CD14-positive monocyte (primary cell): ENCODE results near the gene CREBL2. TPM values are rescaled to one million over a fixed set of nuclear protein-coding genes. Genes with fewer than 3 reads are reported as not detected.

ENCODE experiments used
- DNase-seq, 3 donors: peaks; one replicate each; pipeline ENCODE4 v3.0.0-alpha.2; 2011 to 2022
- H2AFZ ChIP-seq: 2 replicates; pipeline ENCODE4 v1.6.0; 2012; ENCODE audit warnings: mild to moderate bottlenecking, low read depth, low read length, inconsistent platforms; ENCODE audit not compliant: insufficient read depth, poor library complexity, severe bottlenecking
- H3K27ac ChIP-seq, 2 donors: 1 replicate in 1 of 2; 2 replicates in 1 of 2; pipeline ENCODE4 v1.5.1; 2012 to 2013; ENCODE audit warnings: low read length in 2 of 2, control low read depth in 1 of 2, inconsistent platforms in 1 of 2, low read depth in 1 of 2, mild to moderate bottlenecking in 1 of 2
- H3K27me3 ChIP-seq, 2 donors: one replicate each; pipeline versions ENCODE4 v1.6.0 to v1.6.1; 2011 to 2013; ENCODE audit warnings: low read length in 2 of 2; ENCODE audit not compliant: control insufficient read depth in 2 of 2, insufficient read depth in 2 of 2
- H3K36me3 ChIP-seq, 2 donors: replicated peaks in 1 of 2; 1 replicate in 1 of 2; 2 replicates in 1 of 2; pipeline versions ENCODE4 v1.5.1 to v1.6.1; 2012 to 2013; ENCODE audit warnings: low read length in 2 of 2, control low read depth in 1 of 2, inconsistent platforms in 1 of 2, mild to moderate bottlenecking in 1 of 2; ENCODE audit not compliant: insufficient read depth in 2 of 2, control insufficient read depth in 1 of 2
- H3K4me1 ChIP-seq, 2 donors: 1 replicate in 1 of 2; 2 replicates in 1 of 2; pipeline versions ENCODE4 v1.5.1 to v1.6.1; 2012 to 2013; ENCODE audit warnings: low read length in 2 of 2, control low read depth in 1 of 2, inconsistent platforms in 1 of 2, mild to moderate bottlenecking in 1 of 2, moderate library complexity in 1 of 2; ENCODE audit not compliant: insufficient read depth in 2 of 2, control insufficient read depth in 1 of 2
- H3K4me2 ChIP-seq: replicated peaks from 2 replicates; pipeline ENCODE3; 2012; ENCODE audit warnings: low read length, moderate library complexity, mild to moderate bottlenecking; ENCODE audit not compliant: poor library complexity, severe bottlenecking; ENCODE audit errors: extremely low read depth
- H3K4me3 ChIP-seq, 3 experiments: fragments of 200-600 bp in 1 of 3; sonication (generic) in 1 of 3; replicated peaks in 1 of 3; 1 replicate in 2 of 3; 2 replicates in 1 of 3; pipeline ENCODE4 v1.5.1; 2011 to 2013; ENCODE audit warnings: low read length in 3 of 3, mild to moderate bottlenecking in 3 of 3, control low read depth in 2 of 3, low read depth in 2 of 3, inconsistent platforms in 1 of 3, moderate library complexity in 1 of 3
- H3K79me2 ChIP-seq: 2 replicates; pipeline ENCODE4 v1.6.0; 2012; ENCODE audit warnings: mild to moderate bottlenecking, control low read depth, inconsistent platforms, low read length, moderate library complexity; ENCODE audit not compliant: insufficient read depth
- H3K9ac ChIP-seq: 2 replicates; pipeline ENCODE4 v1.6.0; 2017; ENCODE audit warnings: low read length, mild to moderate bottlenecking; ENCODE audit not compliant: insufficient read depth, poor library complexity, severe bottlenecking
- H3K9me3 ChIP-seq, 2 donors: replicated peaks in 1 of 2; 1 replicate in 1 of 2; 2 replicates in 1 of 2; pipeline versions ENCODE4 v1.5.1 to v1.6.1; 2012 to 2013; ENCODE audit warnings: low read length in 2 of 2, control low read depth in 1 of 2; ENCODE audit not compliant: control insufficient read depth in 1 of 2, insufficient read depth in 1 of 2
- H4K20me1 ChIP-seq: 2 replicates; pipeline ENCODE4 v1.6.0; 2012; ENCODE audit warnings: mild to moderate bottlenecking, low read length, control low read depth, moderate library complexity; ENCODE audit not compliant: insufficient read depth
- H3K27ac Mint-ChIP-seq, 7 donors: one replicate each; pipeline ENCODE4 v1.8.0; 2020; ENCODE audit warnings: mild to moderate bottlenecking in 7 of 7, mixed read lengths in 7 of 7, moderate library complexity in 6 of 7, inconsistent platforms in 2 of 7
- H3K27me3 Mint-ChIP-seq, 3 donors: one replicate each; pipeline ENCODE4 v1.8.0; 2021 to 2022; ENCODE audit warnings: low read depth in 3 of 3, mild to moderate bottlenecking in 3 of 3, mixed read lengths in 3 of 3, moderate library complexity in 3 of 3, inconsistent platforms in 1 of 3
- H3K36me3 Mint-ChIP-seq, 2 donors: one replicate each; pipeline ENCODE4 v1.8.0; 2020; ENCODE audit warnings: mixed read lengths in 2 of 2, inconsistent platforms in 1 of 2, mild to moderate bottlenecking in 1 of 2
- H3K4me1 Mint-ChIP-seq: one replicate; pipeline ENCODE4 v1.8.0; 2020; ENCODE audit warnings: mild to moderate bottlenecking, mixed read lengths
- H3K4me3 Mint-ChIP-seq, 2 donors: one replicate each; pipeline ENCODE4 v1.8.0; 2020; ENCODE audit warnings: mild to moderate bottlenecking in 2 of 2, mixed read lengths in 2 of 2, moderate library complexity in 1 of 2
- H3K9me3 Mint-ChIP-seq, 7 donors: one replicate each; pipeline ENCODE4 v1.8.0; 2020 to 2022; ENCODE audit warnings: mixed read lengths in 7 of 7, mild to moderate bottlenecking in 6 of 7, moderate library complexity in 6 of 7, inconsistent platforms in 2 of 7
- WGBS: methylation state at CpG from one replicate; pipeline ENCODE4 v1.1.5; 2013; ENCODE audit warnings: missing lambda C conversion rate; ENCODE audit not compliant: insufficient coverage; 5-methylcytosine and 5-hydroxymethylcytosine counted together
- intact Hi-C, 2 donors: fragments of 100-400 bp; cut with micrococcal nuclease; formaldehyde crosslinking; loops; one replicate each; pipeline versions ENCODE4 v1.15.0 to v1.15.1; 2023
- polyA plus RNA-seq, 3 donors: library from polyadenylated mRNA; depleted of rRNA in 1 of 3; unstranded in 2 of 3; stranded (reverse) in 1 of 3; fragments of 300-500 nt in 2 of 3; fragments of >200 nt in 1 of 3; fragmentation: Illumina TruSeq in 2 of 3; gene quantifications; 1 replicate in 2 of 3; 2 replicates in 1 of 3; pipeline ENCODE4 v1.2.3, GENCODE V29; 2012 to 2021
- TF ChIP-seq, protein P1 (sequence below): fragments of 200-600 bp; IDR thresholded peaks from one replicate; pipeline ENCODE4 v1.8.0; 2022; ENCODE audit warnings: antibody characterized with exemption, mild to moderate bottlenecking

Gene CREBL2
- polyA plus RNA-seq, 3 donors = 14.4 to 45.9 (median 38.2) TPM

DNA sequence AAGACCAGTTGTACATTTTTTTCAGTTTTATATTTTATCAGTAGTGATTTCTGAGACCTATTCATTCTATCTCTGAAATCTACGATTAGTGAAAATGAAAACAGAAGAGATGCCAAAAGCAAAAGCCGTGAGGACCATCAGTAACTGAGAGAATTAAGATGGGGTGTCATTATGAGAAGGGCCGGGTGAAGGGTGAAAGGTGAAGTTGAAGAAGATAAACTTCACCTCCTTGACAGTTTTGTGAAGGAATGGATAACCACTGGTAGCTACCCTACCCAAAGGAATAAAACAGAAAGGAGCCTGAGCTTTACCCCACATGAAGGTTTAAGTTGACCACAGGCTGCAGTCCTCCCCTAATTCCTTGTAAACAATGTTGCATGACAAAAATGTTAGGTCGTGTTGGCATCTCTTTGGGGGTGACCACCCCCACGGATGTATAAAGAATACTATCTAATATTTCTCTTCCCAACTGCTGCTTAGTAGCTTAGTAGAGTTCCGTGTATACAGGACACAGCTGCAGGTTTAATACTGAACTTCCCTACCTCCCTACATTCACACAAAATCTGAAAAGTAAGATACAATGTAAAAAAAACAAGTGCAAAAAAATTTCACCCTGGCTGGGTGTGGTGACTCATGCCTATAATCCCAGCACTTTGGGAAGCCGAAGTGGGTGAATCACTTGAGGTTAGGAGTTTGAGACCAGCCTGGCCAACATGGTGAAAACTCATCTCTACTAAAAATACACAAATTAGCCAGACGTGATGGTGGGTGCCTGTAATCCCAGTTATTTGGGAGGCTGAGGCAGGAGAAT, 60.4 kb downstream of the CREBL2 start:
- H3K36me3 Mint-ChIP-seq = no peaks in the 10 kb centered on the region
- TF ChIP-seq, protein P1, sequence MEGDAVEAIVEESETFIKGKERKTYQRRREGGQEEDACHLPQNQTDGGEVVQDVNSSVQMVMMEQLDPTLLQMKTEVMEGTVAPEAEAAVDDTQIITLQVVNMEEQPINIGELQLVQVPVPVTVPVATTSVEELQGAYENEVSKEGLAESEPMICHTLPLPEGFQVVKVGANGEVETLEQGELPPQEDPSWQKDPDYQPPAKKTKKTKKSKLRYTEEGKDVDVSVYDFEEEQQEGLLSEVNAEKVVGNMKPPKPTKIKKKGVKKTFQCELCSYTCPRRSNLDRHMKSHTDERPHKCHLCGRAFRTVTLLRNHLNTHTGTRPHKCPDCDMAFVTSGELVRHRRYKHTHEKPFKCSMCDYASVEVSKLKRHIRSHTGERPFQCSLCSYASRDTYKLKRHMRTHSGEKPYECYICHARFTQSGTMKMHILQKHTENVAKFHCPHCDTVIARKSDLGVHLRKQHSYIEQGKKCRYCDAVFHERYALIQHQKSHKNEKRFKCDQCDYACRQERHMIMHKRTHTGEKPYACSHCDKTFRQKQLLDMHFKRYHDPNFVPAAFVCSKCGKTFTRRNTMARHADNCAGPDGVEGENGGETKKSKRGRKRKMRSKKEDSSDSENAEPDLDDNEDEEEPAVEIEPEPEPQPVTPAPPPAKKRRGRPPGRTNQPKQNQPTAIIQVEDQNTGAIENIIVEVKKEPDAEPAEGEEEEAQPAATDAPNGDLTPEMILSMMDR = no peak
- Histone ChIP-seq H3K4me3 (no peak overlapping the region), H4K20me1 (no peaks in the 10 kb centered on the region), H3K27ac (no peak overlapping the region), H3K9me3 (no peaks in the 10 kb centered on the region), H3K27me3 (no peaks in the 10 kb centered on the region), H3K9ac (no peak overlapping the region), H3K36me3 (no peaks in the 10 kb centered on the region), H2AFZ (no peak overlapping the region), H3K4me2 (no peak overlapping the region), H3K79me2 (no peaks in the 10 kb centered on the region), H3K4me1 (no peaks in the 10 kb centered on the region)
- intact Hi-C loops = no loop called here
- no peaks in the 10 kb centered on the region for H3K9me3 Mint-ChIP-seq
- no peak for DNase-seq
- peak overlapping the region in 1 of 7 donors; percentile 43 for H3K27ac Mint-ChIP-seq
- no CpG with 5 or more reads among the region's 8 CpGs for WGBS
- peaks cover 0 to 3% (median 0%) of the 10 kb centered on the region in 3 donors for H3K27me3 Mint-ChIP-seq
- no peaks in the 10 kb centered on the region for H3K4me1 Mint-ChIP-seq
- H3K4me3 Mint-ChIP-seq = no peak overlapping the region

DNA sequence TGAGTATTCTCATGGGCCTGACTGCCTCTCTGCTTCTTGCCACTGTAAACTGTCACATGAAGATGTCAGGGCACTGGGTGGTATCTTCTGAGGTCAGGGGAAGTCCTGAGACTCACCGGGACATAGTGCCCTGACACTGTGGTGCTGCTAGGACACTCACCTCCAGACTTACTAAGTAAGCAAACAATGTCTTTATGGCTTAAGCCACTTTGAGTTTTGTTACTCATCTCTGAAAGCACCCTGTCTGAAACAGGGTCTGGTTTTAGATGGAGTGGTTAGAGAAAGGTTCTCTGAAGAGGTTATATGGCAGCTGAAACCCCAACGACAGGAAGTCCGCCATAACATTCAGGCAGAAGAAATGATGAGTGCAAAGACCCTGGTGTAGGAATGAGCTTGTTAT, 61.6 kb downstream of the CREBL2 start:
- no peak overlapping the region for H3K4me3 Mint-ChIP-seq
- no peaks in the 10 kb centered on the region for H3K4me1 ChIP-seq
- no peak overlapping the region for H3K27ac Mint-ChIP-seq

More for the DNA sequence above, 61.6 kb downstream of the CREBL2 start:
- Mint-ChIP-seq H3K4me1 (no peaks in the 10 kb centered on the region), H3K9me3 (no peaks in the 10 kb centered on the region), H3K27me3 (peaks cover 0 to 3% (median 0%) of the 10 kb centered on the region in 3 donors), H3K36me3 (no peaks in the 10 kb centered on the region)
- Histone ChIP-seq H3K36me3 (no peaks in the 10 kb centered on the region), H2AFZ (no peak overlapping the region), H3K4me2 (no peak overlapping the region), H3K9me3 (no peaks in the 10 kb centered on the region), H3K27ac (no peak overlapping the region), H4K20me1 (no peaks in the 10 kb centered on the region), H3K27me3 (no peaks in the 10 kb centered on the region), H3K9ac (no peak overlapping the region), H3K79me2 (no peaks in the 10 kb centered on the region), H3K4me3 (no peak overlapping the region)
- WGBS = 100% methylated on average over 3 of the region's 3 CpGs
- DNase-seq = no peak
- intact Hi-C loops = no loop called here
- TF ChIP-seq, protein P1 = no peak
